Measurements from ENCODE around the gene S100A2. TPM values are rescaled to one million over a fixed set of nuclear protein-coding genes. Genes with fewer than 3 reads are reported as not detected.

The S100A2 gene
- total RNA-seq, 1 donor: 3.3 TPM

DNA sequence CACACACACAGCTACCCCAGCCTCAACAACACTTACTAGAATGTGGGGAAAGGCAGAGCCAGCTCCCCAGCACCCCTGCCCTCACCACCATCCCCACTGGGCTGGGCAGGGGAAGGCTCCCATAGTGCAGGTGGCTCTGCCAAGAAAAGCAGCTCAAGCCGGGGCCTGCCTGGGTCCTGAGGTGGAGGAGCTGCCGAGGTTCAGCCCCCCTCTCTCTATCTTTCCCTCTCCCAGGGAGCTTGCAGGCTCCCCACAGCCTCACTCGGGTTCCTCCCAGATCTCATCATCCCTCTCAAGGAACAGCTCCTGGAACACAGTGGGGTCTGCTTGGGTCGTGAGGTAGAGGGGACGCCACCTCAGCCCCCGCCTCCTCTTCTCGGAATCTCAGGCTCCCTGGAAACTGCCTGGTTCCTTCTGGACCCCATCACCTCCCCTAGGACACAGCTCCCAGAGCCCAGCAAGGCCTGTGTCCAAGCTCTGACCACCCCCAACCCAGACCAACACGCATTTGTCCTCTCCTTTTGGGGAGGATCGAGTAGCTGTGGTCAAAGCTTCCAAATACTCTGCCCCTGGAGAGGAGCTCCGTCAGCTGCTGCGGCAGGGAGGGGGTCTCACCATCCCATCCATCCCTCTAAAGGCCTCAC, 46.6 kb upstream of the S100A2 start:
- TF ChIP-seq, protein P1, sequence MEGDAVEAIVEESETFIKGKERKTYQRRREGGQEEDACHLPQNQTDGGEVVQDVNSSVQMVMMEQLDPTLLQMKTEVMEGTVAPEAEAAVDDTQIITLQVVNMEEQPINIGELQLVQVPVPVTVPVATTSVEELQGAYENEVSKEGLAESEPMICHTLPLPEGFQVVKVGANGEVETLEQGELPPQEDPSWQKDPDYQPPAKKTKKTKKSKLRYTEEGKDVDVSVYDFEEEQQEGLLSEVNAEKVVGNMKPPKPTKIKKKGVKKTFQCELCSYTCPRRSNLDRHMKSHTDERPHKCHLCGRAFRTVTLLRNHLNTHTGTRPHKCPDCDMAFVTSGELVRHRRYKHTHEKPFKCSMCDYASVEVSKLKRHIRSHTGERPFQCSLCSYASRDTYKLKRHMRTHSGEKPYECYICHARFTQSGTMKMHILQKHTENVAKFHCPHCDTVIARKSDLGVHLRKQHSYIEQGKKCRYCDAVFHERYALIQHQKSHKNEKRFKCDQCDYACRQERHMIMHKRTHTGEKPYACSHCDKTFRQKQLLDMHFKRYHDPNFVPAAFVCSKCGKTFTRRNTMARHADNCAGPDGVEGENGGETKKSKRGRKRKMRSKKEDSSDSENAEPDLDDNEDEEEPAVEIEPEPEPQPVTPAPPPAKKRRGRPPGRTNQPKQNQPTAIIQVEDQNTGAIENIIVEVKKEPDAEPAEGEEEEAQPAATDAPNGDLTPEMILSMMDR (IDR thresholded peaks at IDR 0.05; ENCODE audit: insufficient read depth, low read length): no peak
- H3K4me3 ChIP-seq (ENCODE audit: low read depth, low read length): peak overlapping the region; percentile 85
- DNase-seq (ENCODE audit: low read depth): no peak

DNA sequence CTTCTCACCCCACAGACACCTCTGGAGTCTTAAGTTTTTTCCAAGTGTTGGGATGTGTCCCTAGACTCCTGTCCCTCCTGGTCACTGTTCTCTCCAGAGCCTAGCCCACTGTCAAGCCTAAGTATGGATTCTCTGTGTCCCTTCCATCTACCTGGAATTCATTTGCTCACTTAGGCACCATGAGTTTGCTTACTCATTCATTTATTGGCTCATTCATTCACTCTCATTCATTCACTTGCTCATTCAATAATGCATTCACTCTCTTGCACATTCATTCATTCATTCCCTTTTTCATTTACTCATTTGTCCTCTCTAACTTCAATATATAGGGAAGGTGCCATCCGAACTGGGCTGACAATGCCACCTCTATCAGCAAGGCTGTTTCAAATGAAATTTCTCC, 45.7 kb upstream of the S100A2 start:
- peak overlapping the region; percentile 85 for H3K4me3 ChIP-seq (ENCODE audit: low read depth, low read length)

DNA sequence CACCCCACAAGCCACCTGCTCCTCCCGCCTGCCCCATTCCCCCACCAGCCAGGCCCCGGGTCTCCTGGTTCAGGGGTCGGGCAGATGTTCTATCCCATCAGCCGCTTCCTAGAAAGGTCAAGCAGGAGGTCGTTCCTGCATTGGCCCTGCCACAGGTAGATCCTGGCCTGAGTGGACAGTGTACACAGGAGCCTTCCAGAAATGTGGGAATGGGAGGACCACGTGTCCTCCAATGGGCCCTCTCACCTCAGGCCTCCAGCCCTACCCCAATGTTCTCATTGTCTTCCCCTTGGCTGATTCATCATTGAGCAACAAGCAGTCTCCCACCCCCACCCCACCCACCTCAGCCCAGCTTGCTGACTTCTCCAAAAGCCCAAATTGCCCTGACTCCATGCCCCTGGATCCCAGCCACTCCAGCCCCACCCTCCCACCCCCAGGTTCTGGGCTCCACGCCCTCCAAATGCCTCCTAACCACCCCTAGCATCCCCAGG, 45.2 kb upstream of the S100A2 start:
- DNase-seq (ENCODE audit: low read depth): peak; percentile 64
- TF ChIP-seq, protein P1 (IDR thresholded peaks at IDR 0.05; ENCODE audit: insufficient read depth, low read length): no peak
- H3K4me3 ChIP-seq (ENCODE audit: low read depth, low read length): peak overlapping the region; percentile 85

More for the DNA sequence above, 45.7 kb upstream of the S100A2 start:
- TF ChIP-seq, protein P1 (IDR thresholded peaks at IDR 0.05; ENCODE audit: insufficient read depth, low read length): no peak
- no peak for DNase-seq (ENCODE audit: low read depth)

DNA sequence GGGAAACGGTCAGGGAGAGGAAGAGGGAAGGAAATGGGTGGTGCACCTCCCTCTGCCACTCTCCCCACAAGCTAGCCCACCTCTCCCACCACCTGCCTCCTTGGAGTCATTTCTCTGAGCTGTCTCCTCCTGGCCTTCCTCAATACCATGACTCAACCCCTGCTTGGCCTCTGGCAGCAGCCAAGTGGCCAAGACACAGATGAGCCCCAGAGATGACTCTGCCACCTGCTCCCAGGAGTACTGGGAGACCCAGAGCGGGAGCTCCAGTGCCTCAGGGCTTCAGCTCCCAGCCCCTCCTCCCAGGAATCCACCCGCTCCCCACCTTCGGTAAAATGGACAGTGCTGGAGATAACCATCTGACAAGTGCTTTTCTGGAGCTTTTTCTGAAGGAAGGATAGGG, 44.7 kb upstream of the S100A2 start:
- TF ChIP-seq, protein P1 (IDR thresholded peaks at IDR 0.05; ENCODE audit: insufficient read depth, low read length): no peak
- peak overlapping the region; percentile 85 for H3K4me3 ChIP-seq (ENCODE audit: low read depth, low read length)
- no peak for DNase-seq (ENCODE audit: low read depth)

DNA sequence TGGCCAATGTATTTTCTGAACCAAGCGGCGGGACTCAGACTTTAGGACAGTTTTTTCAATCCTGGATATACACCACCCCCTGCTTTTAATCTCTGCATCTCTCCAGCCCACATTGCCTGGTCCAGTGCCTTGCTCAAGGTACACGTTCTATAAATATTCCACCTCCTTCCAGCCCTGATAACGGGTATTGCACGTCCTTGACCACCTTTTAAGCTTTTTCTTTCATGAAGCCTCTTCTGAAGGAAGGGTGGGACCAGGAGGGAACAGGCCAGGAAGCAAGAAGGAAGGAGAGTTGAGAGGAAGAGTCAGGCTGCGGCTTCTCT, 43.9 kb upstream of the S100A2 start:
- no peak for DNase-seq (ENCODE audit: low read depth)
- H3K4me3 ChIP-seq (ENCODE audit: low read depth, low read length): peak overlapping the region; percentile 85
- TF ChIP-seq, protein P1 (IDR thresholded peaks at IDR 0.05; ENCODE audit: insufficient read depth, low read length): no peak

DNA sequence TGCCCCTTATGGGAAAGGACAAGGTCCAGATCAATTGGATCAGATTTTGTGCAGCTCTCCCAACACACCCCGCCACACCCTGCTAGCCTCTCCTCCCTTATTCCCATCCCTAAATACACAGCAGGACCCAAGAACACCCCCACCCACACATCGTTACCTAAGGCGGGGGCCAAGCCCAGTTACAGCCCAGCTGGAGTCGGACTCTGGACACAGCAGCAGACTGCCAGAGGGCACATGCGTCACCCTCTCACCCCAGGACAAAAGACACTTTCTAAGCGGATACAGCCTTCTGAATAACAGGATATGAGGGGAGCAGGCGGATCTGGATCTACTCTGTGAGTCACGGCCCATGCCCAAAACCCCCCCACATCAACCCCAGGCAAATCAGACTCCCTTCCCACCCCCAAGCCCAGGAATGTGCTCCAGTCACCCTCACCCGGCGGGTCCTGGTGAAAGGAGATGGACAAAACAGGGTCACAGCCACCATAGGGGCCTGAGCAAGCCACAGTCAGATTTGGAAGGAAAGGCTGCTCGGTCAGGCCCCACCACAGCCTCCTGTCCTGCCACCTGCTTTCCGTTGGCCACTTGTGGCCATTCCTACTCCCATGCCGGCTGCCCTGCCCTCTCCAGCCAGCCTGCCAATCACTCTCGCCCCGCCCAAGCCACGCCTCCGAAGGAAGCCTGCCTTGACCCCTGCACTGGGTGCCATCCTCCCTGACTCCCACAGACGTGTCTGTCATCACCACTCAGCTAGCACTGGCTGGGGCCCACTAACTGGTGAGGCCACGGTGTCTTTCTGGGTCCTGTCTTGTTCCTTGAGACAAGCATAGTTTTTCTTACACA, 43.3 kb upstream of the S100A2 start:
- DNase-seq (ENCODE audit: low read depth): peak; percentile 84
- TF ChIP-seq, protein P1 (IDR thresholded peaks at IDR 0.05; ENCODE audit: insufficient read depth, low read length): no peak
- peak overlapping the region; percentile 85 for H3K4me3 ChIP-seq (ENCODE audit: low read depth, low read length)

Measured in fibroblast of the aortic adventitia (primary cell).